IMR-90 (cell line): ENCODE measurements around the gene TTLL11.

ENCODE experiments used
- CTCF ChIP-seq: conservative IDR thresholded peaks from 2 replicates; pipeline ENCODE4 v1.5.1; 2012; ENCODE audit warnings: mild to moderate bottlenecking, low read depth, low read length, improper control_type of control experiment
- POLR2A ChIP-seq: IDR thresholded peaks from 2 replicates; pipeline ENCODE4 v1.6.1; 2012; ENCODE audit warnings: mild to moderate bottlenecking, low read depth, low read length

- TF ChIP-seq POLR2A, result no peak
- TF ChIP-seq CTCF, result no peak
Measured at GRCh38 chr9:121960665-121961064, 132.4 kb downstream of the TTLL11 start.
